Activated CD4-positive, alpha-beta T cell treated with anti-CD3 and anti-CD28 coated beads, Interleukin-10, Interleukin-2, amounts not matched to agents 100 ng/mL and 50 ng/mL, durations not matched to agents 16 hours and 8 hours (primary cell): ENCODE results near the gene FNDC3B.
A peak's percentile ranks its signal among the peaks of the same experiment; 100 is the strongest.

Experiments
- DNase-seq: peaks from one replicate; pipeline ENCODE4 v3.0.0-alpha.2; 2020

Gene FNDC3B

DNA sequence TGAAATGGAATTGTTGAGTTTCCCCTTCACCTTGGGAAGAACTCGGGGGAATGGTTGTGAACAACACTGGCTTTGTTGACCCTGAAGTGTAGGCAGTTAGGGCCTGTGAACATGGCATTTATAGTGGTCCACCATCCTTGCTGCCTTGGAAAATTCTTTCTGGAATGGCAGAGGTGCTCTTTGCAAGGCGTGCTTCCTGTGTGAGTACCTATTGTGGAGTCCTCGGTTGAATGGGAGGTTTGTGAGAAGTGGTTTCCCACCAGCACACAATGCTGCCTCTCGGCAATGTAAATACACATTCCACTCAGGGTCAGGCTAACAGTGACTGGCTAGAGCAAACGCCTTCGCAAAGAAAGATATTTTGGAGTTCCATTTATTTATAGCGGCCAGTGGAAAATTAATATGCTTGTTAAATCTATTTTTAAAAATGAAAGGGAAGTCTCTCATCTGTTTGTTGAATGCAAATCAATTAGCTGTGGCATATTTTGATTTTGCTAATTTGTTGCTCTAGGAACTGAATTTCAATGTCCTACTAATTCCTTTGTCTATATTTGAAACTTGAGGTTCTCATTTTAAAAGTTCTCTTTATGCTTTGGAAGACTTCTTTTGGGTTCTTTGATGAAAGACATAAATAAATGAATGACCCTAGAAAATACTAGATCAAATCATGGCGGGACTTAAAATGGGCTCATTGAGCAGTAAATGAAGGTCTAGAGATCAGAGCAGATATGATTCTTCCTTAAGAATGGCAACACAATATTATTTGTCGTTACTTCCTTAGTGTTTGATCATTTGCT lies 59.5 kb downstream of the FNDC3B start:
- DNase-seq = no peak

DNA sequence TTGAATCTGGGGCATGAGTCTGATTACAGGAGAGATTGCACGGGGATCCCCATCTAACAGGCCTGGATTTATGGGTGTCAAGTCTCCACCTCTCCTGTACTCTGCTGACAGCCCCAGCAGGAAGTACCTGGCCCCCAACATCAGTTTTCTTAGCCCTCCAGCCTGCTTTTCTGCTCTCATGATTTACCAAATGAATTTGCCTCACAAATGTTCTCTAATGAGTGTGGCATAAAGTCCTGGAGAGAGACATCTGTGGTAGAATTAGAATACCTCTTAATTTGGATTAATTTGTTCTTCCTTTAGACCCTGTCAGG lies 60.1 kb downstream of the FNDC3B start:
- no peak for DNase-seq

DNA sequence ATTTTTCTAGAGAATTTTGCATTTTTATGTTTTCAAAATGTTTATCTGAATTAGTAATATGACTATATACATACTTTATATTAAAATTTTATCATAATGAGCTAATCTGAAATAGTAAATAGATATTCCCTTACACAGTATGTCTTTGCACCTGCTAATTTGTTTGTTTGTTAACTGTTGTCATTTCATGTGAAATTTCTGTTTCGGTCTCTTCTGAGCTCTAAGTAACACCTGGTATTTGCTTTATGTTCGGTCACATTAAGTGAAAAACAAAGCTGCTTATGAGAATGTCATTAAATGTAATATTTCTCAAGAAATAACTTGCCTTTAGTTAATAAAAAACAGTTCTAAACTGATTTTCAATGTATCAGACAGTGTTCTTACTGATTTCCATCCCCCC lies 61.1 kb downstream of the FNDC3B start:
- no peak for DNase-seq

DNA sequence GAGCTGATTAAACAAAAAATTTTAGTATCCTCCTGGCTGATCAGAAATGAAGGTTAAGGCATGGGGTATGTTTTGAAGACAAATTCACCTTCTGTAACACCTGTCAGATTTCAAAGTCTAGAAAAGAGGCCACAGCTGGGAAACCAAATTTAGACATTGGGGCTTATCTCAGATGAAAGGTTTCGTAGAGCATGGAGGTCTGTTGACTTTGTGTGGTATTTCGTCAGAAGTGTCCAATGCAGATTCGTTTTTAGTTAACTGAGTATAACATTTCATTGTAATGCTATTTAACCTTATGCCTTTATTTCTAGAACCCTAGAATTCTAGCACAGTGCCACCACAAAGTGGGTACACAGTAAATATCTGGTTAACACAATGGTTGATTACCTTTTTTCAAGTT lies 61.7 kb downstream of the FNDC3B start:
- no peak for DNase-seq

GRCh38 chr3:172102123-172102882 lies 62.9 kb downstream of the FNDC3B start:
- peak; percentile 35 for DNase-seq

- no peak for DNase-seq
Measured at GRCh38 chr3:172102883-172103310, 63.5 kb downstream of the FNDC3B start.

DNA sequence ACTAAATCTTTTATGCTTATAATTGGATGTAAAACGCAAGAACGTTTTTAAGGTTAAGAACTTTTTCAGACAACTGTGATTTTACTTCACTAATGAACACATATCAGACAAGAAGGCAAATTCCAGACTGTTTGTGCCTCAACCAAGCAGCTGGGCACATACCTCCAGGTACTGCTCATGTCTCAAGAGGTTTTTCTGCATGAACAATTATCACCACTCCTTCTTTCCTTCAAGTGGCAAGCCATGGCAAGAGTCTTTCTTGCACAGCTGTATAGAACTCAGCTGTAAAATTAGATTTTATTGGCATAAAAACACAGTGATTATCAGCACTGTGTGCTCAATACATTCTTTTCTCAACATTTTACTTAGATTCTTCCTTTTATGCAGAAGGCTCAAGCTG lies 64.3 kb downstream of the FNDC3B start:
- no peak for DNase-seq

DNA sequence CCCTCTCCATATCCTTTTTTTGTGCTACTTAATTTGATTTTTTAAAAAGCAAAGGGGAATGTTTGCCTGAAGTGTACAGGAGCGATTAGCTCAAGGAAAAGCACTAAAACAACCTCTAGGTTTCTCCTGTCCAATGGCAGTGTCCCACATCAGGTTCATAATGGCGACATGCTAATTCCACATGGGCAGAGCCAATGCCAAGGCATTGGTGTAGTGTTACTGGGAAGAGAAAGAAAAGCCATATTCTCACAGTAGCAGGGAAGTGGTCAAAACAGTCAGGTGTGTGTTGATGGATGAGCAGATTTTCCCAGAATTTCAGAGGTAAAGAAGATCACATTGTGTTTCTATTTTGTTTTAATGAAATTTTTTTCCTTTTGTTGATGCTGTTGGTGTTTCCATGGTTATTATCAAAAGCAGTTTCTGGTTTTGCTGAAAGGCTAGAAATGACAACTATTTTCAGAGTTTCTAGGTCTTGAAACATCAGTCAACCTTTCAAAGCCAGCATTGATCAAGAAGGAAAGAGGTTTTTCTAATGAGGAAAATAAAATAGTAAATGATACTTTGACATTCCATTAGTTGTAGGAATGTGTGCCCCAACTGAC lies 65.2 kb downstream of the FNDC3B start:
- no peak for DNase-seq

DNA sequence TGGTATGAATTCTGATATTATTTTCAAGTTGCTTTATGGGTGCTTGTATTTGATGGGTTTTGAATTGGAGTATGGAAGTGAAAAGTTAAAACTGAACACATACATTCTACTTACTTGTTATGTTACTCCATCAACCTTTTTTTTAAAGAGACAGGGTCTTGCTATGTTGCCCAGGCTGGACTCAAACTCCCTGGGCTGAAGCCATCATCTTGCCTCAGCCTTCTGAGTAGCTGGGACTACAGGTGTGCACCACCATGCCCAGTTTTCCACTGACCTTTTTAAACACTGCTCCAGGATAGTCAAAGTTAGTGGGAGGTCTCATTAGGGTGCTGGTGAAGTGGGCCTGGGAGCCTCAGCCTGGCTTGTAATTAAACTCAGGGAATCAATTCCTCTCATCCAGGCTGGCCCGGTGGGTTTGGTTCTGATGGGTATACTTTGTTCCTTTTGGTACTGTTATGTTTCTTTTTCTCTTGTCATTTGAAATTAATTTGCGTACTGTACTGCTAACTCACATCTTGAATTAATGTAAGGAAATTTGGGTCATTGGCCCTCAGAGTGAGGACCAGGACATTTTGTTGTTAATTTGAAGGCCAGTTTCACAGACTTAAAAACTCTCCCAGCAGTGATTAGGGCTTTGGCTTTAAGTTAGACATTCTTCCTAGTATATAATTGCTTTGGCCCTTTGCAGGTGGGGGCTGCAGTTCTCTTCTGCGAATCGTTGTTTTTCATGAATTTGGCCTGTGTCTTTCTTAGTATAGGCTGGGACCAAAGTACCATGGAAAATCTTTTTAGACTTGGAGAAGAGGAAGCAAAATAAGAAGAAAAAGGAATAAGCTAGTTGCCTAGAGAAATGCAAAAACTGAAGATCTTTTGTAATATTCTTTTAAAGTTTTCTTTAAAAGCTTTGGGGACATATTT lies 66.9 kb downstream of the FNDC3B start:
- no peak for DNase-seq

DNA sequence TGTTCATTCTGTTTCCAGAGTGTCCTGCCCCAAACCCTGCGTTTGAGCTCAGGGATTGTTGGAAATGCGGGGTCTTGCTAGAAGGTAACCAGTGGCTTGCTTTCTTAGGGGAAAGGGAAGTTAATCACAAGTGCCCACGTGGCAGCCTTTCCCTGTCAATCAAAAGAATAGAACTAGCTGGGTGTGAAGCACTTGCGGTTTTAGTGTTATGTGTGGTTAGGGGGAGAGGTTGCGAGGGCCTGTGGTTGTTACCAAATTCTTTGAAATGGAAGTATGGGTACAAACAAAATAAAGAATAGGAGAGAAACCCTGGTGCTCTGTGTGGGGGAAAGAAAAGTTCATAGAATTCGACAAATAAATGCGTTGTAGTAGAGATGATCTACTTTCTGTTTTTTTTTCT lies 67.6 kb downstream of the FNDC3B start:
- DNase-seq = peak; percentile 89

DNA sequence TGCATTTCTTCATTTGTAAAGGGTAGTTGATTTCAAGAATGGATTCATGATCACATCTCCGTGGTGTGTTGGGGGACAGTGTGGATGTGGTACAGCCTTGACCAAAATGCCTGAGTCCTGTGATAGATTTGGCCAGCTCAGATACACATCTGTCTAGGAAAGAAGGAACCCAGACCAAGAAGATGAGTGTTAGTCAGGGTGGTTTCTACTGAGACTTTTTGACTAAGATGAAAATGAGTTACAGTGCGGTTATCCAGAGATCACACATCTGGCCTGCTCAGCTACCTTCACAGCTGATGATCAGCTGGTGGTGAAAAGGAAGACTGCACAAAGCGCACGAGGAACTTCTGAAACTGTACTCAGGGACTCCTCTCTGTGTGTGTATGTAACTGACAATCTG lies 68.0 kb downstream of the FNDC3B start:
- peak; percentile 92 for DNase-seq

GRCh38 chr3:172110127-172110779 lies 70.9 kb downstream of the FNDC3B start:
- DNase-seq = no peak

DNA sequence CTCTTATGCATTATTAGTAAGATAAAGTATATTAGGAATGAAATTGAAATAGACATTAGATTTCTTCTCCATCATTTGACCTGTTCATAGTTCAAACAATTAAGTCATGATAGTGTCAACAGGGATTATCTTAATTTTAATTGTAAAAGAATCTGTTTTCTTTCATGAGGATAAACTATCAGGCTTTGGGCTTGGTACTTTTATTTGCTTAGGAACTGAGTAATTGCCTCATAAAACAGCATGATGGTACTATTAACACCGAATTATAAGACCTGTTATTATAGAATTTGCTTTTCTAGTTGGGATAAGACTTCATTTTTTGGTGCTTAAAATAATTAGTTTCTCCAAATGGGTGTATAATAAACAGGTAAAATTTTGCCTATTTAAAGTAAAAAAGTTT lies 71.8 kb downstream of the FNDC3B start:
- no peak for DNase-seq

DNA sequence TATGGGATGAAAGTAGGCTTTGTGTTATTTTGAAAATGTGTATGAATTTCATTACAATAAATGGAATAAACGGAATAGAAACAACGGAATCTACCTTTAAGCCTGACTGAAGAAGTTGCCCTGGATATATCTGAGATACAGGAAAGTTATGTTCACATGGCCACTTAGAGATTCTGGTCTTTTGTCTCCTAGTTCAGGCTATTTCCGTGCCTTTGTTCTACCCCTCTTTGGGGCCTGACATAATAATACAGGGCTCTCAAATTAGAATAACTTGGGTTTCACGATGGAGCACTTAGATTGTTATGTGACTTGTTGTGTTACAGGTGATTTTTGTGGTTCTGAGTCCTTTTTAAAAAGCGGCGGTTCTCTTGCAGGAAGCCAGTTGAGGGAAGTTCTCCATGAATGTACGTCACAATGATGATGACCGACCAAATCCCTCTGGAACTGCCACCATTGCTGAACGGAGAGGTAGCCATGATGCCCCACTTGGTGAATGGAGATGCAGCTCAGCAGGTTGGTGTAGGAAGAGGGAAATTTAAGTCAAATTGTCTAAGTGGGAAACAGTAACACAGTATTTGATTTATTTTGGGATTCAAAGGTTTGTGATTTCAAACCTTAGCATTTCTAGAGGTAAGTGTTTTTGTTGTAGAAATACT lies 72.8 kb downstream of the FNDC3B start:
- no peak for DNase-seq

GRCh38 chr3:172112734-172113120 lies 73.3 kb downstream of the FNDC3B start:
- no peak for DNase-seq

- no peak for DNase-seq
Measured at GRCh38 chr3:172113710-172114109, 74.3 kb downstream of the FNDC3B start.

DNA sequence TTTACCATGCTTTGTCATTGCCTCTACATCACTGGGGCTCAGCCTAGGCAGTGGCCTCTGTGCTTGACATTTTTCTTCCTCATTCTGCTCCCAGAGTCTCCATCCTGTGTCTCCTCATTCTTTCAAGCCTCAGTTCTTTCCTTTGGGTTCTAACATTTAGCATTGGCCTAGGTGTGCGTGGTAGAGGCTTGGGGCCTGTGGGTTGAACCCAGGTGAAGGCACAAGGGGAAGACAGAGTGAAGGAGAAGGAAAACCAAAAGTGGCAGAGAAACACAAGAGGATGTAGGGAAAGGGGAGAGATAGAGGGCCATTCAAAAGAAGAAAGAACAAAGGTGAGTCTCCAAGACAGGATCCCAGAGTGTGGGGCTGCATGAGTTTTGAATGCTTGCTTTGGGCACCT lies 75.7 kb downstream of the FNDC3B start:
- DNase-seq = no peak

- DNase-seq = no peak
Measured at GRCh38 chr3:172115787-172116186, 76.4 kb downstream of the FNDC3B start.

GRCh38 chr3:172118019-172118418 lies 78.6 kb downstream of the FNDC3B start:
- no peak for DNase-seq

DNA sequence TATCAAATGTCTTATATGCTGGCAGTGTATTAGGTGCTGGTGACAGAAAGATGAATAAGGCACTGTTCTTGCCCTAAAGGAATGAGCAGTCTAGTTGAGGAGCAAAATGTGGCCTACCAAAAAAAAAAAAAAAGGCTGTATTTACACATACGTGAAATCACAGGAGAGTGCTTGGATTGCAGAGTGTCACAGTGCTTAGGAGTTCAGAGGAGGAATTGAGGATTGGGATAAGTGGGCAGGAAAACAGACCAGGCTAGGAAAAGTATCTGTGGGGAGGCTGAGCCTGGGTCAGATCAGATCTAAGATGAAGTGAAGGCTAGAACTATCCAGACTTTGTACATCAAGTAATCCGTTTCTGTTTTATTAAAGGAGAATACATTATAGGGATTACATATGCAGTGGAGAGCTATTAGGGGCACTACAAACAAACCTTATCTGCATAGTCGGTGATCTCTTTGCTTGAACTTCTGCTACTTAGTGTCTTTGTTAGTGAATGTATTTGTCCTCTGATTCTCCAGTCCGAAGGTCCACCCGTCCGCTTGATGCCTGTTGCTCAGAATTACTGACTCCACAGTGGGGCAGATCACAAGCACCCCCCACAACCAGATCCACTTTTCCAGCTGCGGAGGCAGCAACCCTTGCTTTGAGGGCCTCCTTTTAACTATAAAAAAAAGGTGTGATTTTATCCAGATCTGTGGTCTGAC lies 80.0 kb downstream of the FNDC3B start:
- no peak for DNase-seq

DNA sequence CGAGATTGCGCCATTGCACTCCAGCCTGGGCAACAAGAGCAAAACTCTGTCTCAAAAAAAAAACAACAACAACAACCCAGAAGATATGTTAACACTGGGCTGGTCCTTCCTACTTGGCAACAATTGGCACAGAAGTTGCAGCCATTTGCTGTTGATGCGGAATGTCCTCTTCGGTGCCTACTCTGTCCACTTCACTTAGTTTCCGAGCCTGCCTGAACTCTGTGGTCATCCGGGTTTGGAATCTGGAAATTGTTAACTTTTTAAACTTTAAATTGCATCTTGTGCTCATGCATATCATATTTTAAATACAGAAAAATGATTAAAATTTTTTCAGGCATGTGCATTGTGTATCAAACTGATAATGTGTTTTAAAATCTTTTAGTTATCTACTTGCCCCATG lies 81.5 kb downstream of the FNDC3B start:
- no peak for DNase-seq
